Heart right ventricle (tissue), 16 donors: ENCODE measurements around the gene EEIG2. TPM values are rescaled to one million over a fixed set of nuclear protein-coding genes. Genes with fewer than 3 reads are reported as not detected.
"Not testable (repeated sequence)": the region's sequence is repeated elsewhere in the genome, so short reads cannot be mapped to it uniquely, and the experiment has no call there.

Source experiments
- ATAC-seq, 8 donors: fragments of 200-7000 bp; cut with Tn5 transposase; one replicate each; pipeline ENCODE4 v1.9.1; 2020; ENCODE audit warnings: mild to moderate bottlenecking in 8 of 8, moderate library complexity in 8 of 8, moderate number of reproducible peaks in 1 of 8
- DNase-seq, 2 donors: peaks; one replicate each; pipeline ENCODE4 v3.0.0-alpha.2; 2020
- H3K27ac ChIP-seq, 10 donors: fragments of 200-600 bp; sonication (generic) in 2 of 10; one replicate each; pipeline versions ENCODE4 v1.5.0 to v1.8.0; 2020 to 2022; ENCODE audit warnings: mild to moderate bottlenecking in 3 of 10
- H3K27me3 ChIP-seq, 7 donors: fragments of 200-600 bp; one replicate each; pipeline ENCODE4 v1.8.0; 2021 to 2022; ENCODE audit warnings: mild to moderate bottlenecking in 2 of 7
- H3K36me3 ChIP-seq, 9 donors: fragments of 200-600 bp; sonication (generic) in 1 of 9; one replicate each; pipeline versions ENCODE4 v1.5.0 to v1.8.0; 2020 to 2022; ENCODE audit warnings: mild to moderate bottlenecking in 2 of 9
- H3K4me1 ChIP-seq, 9 donors: fragments of 200-600 bp; sonication (generic) in 1 of 9; one replicate each; pipeline versions ENCODE4 v1.5.0 to v1.8.0; 2020 to 2022; ENCODE audit warnings: mild to moderate bottlenecking in 4 of 9
- H3K4me3 ChIP-seq, 10 donors: fragments of 200-600 bp; sonication (generic) in 2 of 10; one replicate each; pipeline versions ENCODE4 v1.5.0 to v1.8.0; 2020 to 2022; ENCODE audit warnings: mild to moderate bottlenecking in 7 of 10, moderate library complexity in 2 of 10
- H3K9me3 ChIP-seq, 11 donors: fragments of 200-600 bp in 10 of 11; sonication (generic) in 2 of 11; one replicate each; pipeline versions ENCODE4 v1.5.0 to v1.8.0; 2013 to 2022; ENCODE audit warnings: mild to moderate bottlenecking in 2 of 11, control low read depth in 1 of 11, moderate library complexity in 1 of 11
- WGBS, 2 donors: extraction: QIAGEN DNeasy Blood & Tissue Kit; methylation state at CpG; one replicate each; pipeline ENCODE4 v1.1.7; 2013; ENCODE audit warnings: inconsistent platforms in 1 of 2; 5-methylcytosine and 5-hydroxymethylcytosine counted together
- intact Hi-C, 10 donors: fragments of 100-400 bp; cut with DNase I; formaldehyde crosslinking; loops; one replicate each; pipeline versions ENCODE4 v1.11.1 to v1.14.2; 2022
- polyA plus RNA-seq, 2 donors: library from polyadenylated mRNA; stranded (reverse); fragments of 200-250 nt; gene quantifications; one replicate each; pipeline ENCODE4 v1.2.3, GENCODE V29; 2013
- total RNA-seq, 10 donors: library from RNA; stranded (reverse); fragmentation: NEBNext Ultra II Directional in 3 of 10; extraction: Animal tissue kit (Norgen Biotek cat#: 25700) in 3 of 10; gene quantifications; one replicate each; pipeline versions ENCODE4 v1.2.1 to v1.2.4, GENCODE V29; 2021 to 2023
- TF ChIP-seq, protein P1 (sequence below), 9 donors: fragments of 200-600 bp; sonication (generic) in 2 of 9; IDR thresholded peaks; one replicate each; pipeline versions ENCODE4 v1.5.0 to v1.8.0; 2021 to 2022; ENCODE audit warnings: antibody characterized with exemption in 9 of 9, mild to moderate bottlenecking in 5 of 9, moderate library complexity in 1 of 9
- donor health status: Arrhythmogenic right ventricular cardiomyopathy.
- donor health status: ischemic (EF 13 %, LVEDD 7.1; RV severe dilation, severe dysfunction).
- donor health status: healthy with polysubstance abuse.
- donor health status: DM: no; HTN: yes; CAD: no.
- donor health status: DM: no; HTN: no; CAD: no.
- donor health status: ischemic (EF 25% LVEDD 6.9; RV normal size, moderate dysfunction).
- donor health status: ischemic (EF 25% LVEDD 5.7; RV mildly dilated, moderate dysfunction).
- donor health status: healthy.
- donor health status: DM: yes; HTN: yes; CAD: no.
- donor health status: Ischemic cardiomyopathy.
- donor health status: ischemic (EF 35%, LVEDD 5.7; RV mildly dilated, moderate dysfunction).
- donor health status: nonischemic (EF 11% LVEDD 7.7; RV severe dilation, severe dysfunction).
- donor health status: DM: yes; HTN: yes; CAD: no.
- donor health status: PGD.
- donor health status: ischemic (EF 29% LVEDD 5.4; RV normal size, mild dysfunction).
- donor health status: nonischemic (EF 23%, LVEDD 6.1; RV moderate dilation, normal function).

The EEIG2 gene
- total and polyA plus RNA-seq, 12 donors: 1.5 to 10.0 (median 5.4) TPM

DNA sequence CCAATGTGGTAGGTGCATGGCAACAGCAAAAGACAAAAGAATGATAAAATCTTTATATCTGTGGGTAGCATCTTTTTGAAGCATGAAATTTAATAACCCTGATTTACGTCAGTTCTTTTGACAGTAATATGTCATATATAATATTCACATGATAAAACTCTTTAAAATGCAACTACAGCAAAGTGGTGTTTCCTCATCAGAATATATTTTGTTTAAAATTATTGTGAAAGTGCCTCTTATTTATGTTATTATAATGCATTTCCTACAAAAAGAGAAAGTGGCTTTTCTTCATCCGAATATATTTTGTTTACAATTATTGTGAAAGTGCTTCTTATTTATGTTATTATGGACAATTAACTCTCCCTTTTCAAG, 46.9 kb upstream of the EEIG2 start:
- intact Hi-C loops: loop anchor here (1.0 to 10.0 kb wide), 10 partner anchors 39 to 384 kb away; partner anchors contain the start of gene EEIG2 (in 5 of the 10)
- no peak for ATAC-seq
- no peak overlapping the region for H3K27ac ChIP-seq
- WGBS, 2 donors: 60 to 70% methylated on average over 2 of the region's 2 CpGs
- no peak for DNase-seq
- no peaks in the 10 kb centered on the region for H3K36me3 ChIP-seq
- H3K4me3 ChIP-seq: no peak overlapping the region
- H3K4me1 ChIP-seq: no peaks in the 10 kb centered on the region
- no peaks in the 10 kb centered on the region for H3K27me3 ChIP-seq
- no peaks in the 10 kb centered on the region for H3K9me3 ChIP-seq
- TF ChIP-seq, protein P1, sequence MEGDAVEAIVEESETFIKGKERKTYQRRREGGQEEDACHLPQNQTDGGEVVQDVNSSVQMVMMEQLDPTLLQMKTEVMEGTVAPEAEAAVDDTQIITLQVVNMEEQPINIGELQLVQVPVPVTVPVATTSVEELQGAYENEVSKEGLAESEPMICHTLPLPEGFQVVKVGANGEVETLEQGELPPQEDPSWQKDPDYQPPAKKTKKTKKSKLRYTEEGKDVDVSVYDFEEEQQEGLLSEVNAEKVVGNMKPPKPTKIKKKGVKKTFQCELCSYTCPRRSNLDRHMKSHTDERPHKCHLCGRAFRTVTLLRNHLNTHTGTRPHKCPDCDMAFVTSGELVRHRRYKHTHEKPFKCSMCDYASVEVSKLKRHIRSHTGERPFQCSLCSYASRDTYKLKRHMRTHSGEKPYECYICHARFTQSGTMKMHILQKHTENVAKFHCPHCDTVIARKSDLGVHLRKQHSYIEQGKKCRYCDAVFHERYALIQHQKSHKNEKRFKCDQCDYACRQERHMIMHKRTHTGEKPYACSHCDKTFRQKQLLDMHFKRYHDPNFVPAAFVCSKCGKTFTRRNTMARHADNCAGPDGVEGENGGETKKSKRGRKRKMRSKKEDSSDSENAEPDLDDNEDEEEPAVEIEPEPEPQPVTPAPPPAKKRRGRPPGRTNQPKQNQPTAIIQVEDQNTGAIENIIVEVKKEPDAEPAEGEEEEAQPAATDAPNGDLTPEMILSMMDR (IDR thresholded peaks at IDR 0.05): no peak

DNA sequence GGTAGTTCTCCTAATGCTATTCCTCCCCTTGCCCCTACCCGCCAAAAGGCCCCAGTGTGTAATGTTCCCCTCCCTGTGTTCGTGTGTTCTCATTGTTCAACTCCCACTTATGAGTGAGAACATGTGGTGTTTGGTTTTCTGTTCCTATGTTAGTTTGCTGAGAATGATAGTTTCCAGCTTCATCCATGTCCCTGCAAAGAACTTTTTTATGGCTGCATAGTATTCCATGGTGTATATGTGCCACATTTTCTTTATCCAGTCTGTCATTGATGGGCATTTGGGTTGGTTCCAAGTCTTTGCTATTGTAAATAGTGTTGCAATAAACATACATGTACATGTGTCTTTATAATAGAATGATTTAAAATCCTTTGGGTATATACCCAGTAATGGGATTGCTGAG, 46.0 kb upstream of the EEIG2 start:
- H3K4me1 ChIP-seq, ATAC-seq, H3K27ac ChIP-seq, H3K36me3 ChIP-seq, DNase-seq, H3K9me3 ChIP-seq, H3K27me3 ChIP-seq, H3K4me3 ChIP-seq: not testable (repeated sequence)
- intact Hi-C loops: loop anchor here (1.0 to 10.0 kb wide), 10 partner anchors 38 to 383 kb away; partner anchors contain the start of gene EEIG2 (in 5 of the 10)
- 97 to 98% methylated on average over 2 of the region's 2 CpGs for WGBS, 2 donors

DNA sequence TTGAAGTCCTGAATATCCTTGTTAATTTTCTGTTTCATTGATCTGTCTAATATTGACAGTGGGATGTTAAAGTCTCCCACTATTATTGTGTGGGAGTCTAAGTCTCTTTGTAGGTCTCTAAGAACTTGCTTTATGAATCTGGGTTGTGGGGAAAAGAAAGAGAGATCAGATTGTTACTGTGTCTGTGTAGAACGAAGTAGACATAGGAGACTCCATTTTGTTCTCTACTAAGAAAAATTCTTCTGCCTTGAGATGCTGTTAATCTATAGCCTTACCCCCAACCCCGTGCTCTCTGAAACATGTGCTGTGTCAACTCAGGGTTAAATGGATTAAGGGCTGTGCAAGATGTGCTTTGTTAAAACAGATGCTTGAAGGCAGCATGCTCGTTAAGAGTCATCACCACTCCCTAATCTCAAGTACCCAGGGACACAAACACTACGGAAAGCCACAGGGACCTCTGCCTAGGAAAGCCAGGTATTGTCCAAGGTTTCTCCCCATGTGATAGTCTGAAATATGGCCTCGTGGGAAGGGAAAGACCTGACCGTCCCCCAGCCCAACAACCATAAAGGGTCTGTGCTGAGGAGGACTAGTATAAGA, 42.5 kb upstream of the EEIG2 start:
- WGBS, 2 donors: 57 to 61% methylated on average over 6 of the region's 6 CpGs
- H3K27ac ChIP-seq, H3K9me3 ChIP-seq, DNase-seq, H3K27me3 ChIP-seq, H3K4me3 ChIP-seq, H3K36me3 ChIP-seq, ATAC-seq, H3K4me1 ChIP-seq: not testable (repeated sequence)
- intact Hi-C loops: loop anchor here in 1 of 10 donors (10.0 kb wide), 1 partner anchor 47 kb away; the partner anchor contains the start of gene EEIG2

DNA sequence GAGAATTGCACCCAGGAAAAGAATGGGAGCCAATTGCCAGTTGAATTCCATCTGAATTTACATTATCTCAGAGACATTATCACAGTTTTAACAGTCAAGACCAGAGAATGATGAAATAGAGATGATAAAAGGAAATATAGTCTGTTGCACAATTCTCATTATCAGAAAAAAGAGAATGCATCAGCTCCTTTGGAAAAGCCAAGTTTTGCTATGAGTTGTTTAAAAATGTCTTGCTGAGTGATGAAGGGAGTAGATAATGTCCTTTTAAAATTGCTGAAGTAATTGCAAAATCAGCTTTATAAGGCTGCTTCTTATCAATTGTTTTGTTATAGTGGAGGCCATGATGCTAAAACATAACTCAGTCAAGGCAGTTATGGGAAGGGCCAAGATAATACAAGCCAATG, 37.9 kb upstream of the EEIG2 start:
- H3K9me3 ChIP-seq: peaks cover 0 to 12% (median 0%) of the 10 kb centered on the region in 11 donors
- H3K27me3 ChIP-seq: peaks cover 0 to 6% (median 0%) of the 10 kb centered on the region in 7 donors
- TF ChIP-seq, protein P1 (IDR thresholded peaks at IDR 0.05): no peak
- H3K36me3 ChIP-seq: no peaks in the 10 kb centered on the region
- H3K27ac ChIP-seq: no peak overlapping the region
- no peak overlapping the region for H3K4me3 ChIP-seq
- intact Hi-C loops: no loop called here
- no peak for DNase-seq
- no peak for ATAC-seq
- H3K4me1 ChIP-seq: no peaks in the 10 kb centered on the region

DNA sequence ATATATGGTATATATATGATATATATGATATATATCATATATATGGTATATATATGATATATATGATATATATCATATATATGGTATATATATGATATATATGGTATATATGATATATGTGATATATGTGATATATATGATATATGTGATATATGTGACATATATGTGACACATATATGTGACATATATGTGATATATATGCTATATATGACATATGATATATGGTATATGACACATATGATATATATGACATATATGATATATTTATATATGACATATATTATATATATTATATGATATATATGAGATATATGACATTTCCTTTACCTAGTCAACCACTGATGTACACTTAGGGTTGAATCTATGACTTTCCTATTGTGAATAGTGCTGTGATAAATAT, 36.1 kb upstream of the EEIG2 start:
- intact Hi-C loops: no loop called here
- Histone ChIP-seq H3K27ac (no peak overlapping the region), H3K27me3 (peaks cover 0 to 6% (median 0%) of the 10 kb centered on the region in 7 donors), H3K4me3 (no peak overlapping the region), H3K36me3 (no peaks in the 10 kb centered on the region), H3K4me1 (no peaks in the 10 kb centered on the region), H3K9me3 (peaks cover 0 to 12% (median 0%) of the 10 kb centered on the region in 11 donors)
- TF ChIP-seq, protein P1 (IDR thresholded peaks at IDR 0.05): no peak
- ATAC-seq: no peak
- no peak for DNase-seq
